ENCODE data around the gene SLC22A2. TPM values are rescaled to one million over a fixed set of nuclear protein-coding genes. Genes with fewer than 3 reads are reported as not detected.

SLC22A2 gene
- polyA plus RNA-seq, 1 donor (not counting 4 experiments of a cell fraction or from before 2014, with no cell fraction given), result not detected

- TF ChIP-seq CTCF (optimal IDR thresholded peaks at IDR 0.05 in 1 of 3, IDR thresholded peaks at IDR 0.05 in 1 of 3, conservative IDR thresholded peaks at IDR 0.05 in 1 of 3; ENCODE audit: extremely low read depth in 1 of 3, insufficient read depth in 2 of 3, low read length in 3 of 3), result no peak
- TF ChIP-seq EZH2 (IDR thresholded peaks at IDR 0.05; ENCODE audit: low read length), result no peak
- Histone ChIP-seq H3K9ac (ENCODE audit: control insufficient read depth, extremely low read depth, insufficient read depth, low read length) (no peak overlapping the region), H3K27ac (ENCODE audit: control insufficient read depth, insufficient read depth, low read length) (peak overlapping the region; percentile 37)
Observed at GRCh38 chr6:160279850-160280249, 21.2 kb upstream of the SLC22A2 start.

GRCh38 chr6:160278786-160279310 lies 20.2 kb upstream of the SLC22A2 start:
- dilution Hi-C loops (cut with MboI; ENCODE audit: extremely low pct_ligation_motif_present, low sequenced_read_pairs), result no loop called here
- H3K27ac ChIP-seq (ENCODE audit: control insufficient read depth, insufficient read depth, low read length), result peak overlapping the region; percentile 37
- H3K27me3 ChIP-seq (ENCODE audit: control insufficient read depth, extremely low read depth, insufficient read depth, low read length), result no peaks in the 10 kb centered on the region
- H3K4me3 ChIP-seq (ENCODE audit: control insufficient read depth in 2 of 3, extremely low read depth in 1 of 3, insufficient read depth in 2 of 3, low read depth in 1 of 3, low read length in 3 of 3), result no peak overlapping the region
- H3K9me3 ChIP-seq (ENCODE audit: control insufficient read depth, low read depth, low read length), result no peaks in the 10 kb centered on the region
- TF ChIP-seq EZH2 (IDR thresholded peaks at IDR 0.05; ENCODE audit: low read length) (no peak), CTCF (optimal IDR thresholded peaks at IDR 0.05 in 1 of 3, IDR thresholded peaks at IDR 0.05 in 1 of 3, conservative IDR thresholded peaks at IDR 0.05 in 1 of 3; ENCODE audit: extremely low read depth in 1 of 3, insufficient read depth in 2 of 3, low read length in 3 of 3) (no peak)
- peak; percentile 69 for FAIRE-seq
- H3K9me1 ChIP-seq (ENCODE audit: control insufficient read depth, extremely low read depth, insufficient read depth, low read length), result no peaks in the 10 kb centered on the region
- peak overlapping the region; percentile 52 for H3K4me2 ChIP-seq (ENCODE audit: control insufficient read depth, extremely low read depth, insufficient read depth, low read depth, low read length)
- DNase-seq (ENCODE audit: low read depth, low spot score), result no peak
- peaks cover 14% of the 10 kb centered on the region for H3K4me1 ChIP-seq (ENCODE audit: control insufficient read depth, extremely low read depth, insufficient read depth, low read length)
- peak overlapping the region; percentile 78 for H2AFZ ChIP-seq (ENCODE audit: control insufficient read depth, low read length)
- no peaks in the 10 kb centered on the region for H4K20me1 ChIP-seq (ENCODE audit: control insufficient read depth, extremely low read depth, insufficient read depth, low read length)
- H3K79me2 ChIP-seq (ENCODE audit: control insufficient read depth, insufficient read depth, low read length), result no peaks in the 10 kb centered on the region
- H3K9ac ChIP-seq (ENCODE audit: control insufficient read depth, extremely low read depth, insufficient read depth, low read length), result no peak overlapping the region
- H3K36me3 ChIP-seq (ENCODE audit: control insufficient read depth in 2 of 2, extremely low read depth in 1 of 2, insufficient read depth in 2 of 2, low read length in 2 of 2), result no peaks in the 10 kb centered on the region

More at GRCh38 chr6:160279850-160280249, 21.2 kb upstream of the SLC22A2 start:
- H3K4me3 ChIP-seq (ENCODE audit: control insufficient read depth in 2 of 3, extremely low read depth in 1 of 3, insufficient read depth in 2 of 3, low read depth in 1 of 3, low read length in 3 of 3), result no peak overlapping the region
- H3K9me1 ChIP-seq (ENCODE audit: control insufficient read depth, extremely low read depth, insufficient read depth, low read length), result no peaks in the 10 kb centered on the region
- H3K36me3 ChIP-seq (ENCODE audit: control insufficient read depth in 2 of 2, extremely low read depth in 1 of 2, insufficient read depth in 2 of 2, low read length in 2 of 2), result no peaks in the 10 kb centered on the region
- FAIRE-seq, result no peak
- peaks cover 14% of the 10 kb centered on the region for H3K4me1 ChIP-seq (ENCODE audit: control insufficient read depth, extremely low read depth, insufficient read depth, low read length)
- dilution Hi-C loops (cut with MboI; ENCODE audit: extremely low pct_ligation_motif_present, low sequenced_read_pairs), result no loop called here
- no peaks in the 10 kb centered on the region for H3K27me3 ChIP-seq (ENCODE audit: control insufficient read depth, extremely low read depth, insufficient read depth, low read length)
- H2AFZ ChIP-seq (ENCODE audit: control insufficient read depth, low read length), result no peak overlapping the region
- no peaks in the 10 kb centered on the region for H4K20me1 ChIP-seq (ENCODE audit: control insufficient read depth, extremely low read depth, insufficient read depth, low read length)
- peak overlapping the region; percentile 52 for H3K4me2 ChIP-seq (ENCODE audit: control insufficient read depth, extremely low read depth, insufficient read depth, low read depth, low read length)
- peak; percentile 57 for DNase-seq (ENCODE audit: low read depth, low spot score)
- H3K79me2 ChIP-seq (ENCODE audit: control insufficient read depth, insufficient read depth, low read length), result no peaks in the 10 kb centered on the region
- H3K9me3 ChIP-seq (ENCODE audit: control insufficient read depth, low read depth, low read length), result no peaks in the 10 kb centered on the region

Data from keratinocyte (primary cell).